Endothelial cell of umbilical vein (primary cell): ENCODE measurements around the gene FZD10. TPM values are rescaled to one million over a fixed set of nuclear protein-coding genes. Genes with fewer than 3 reads are reported as not detected.

Experiments
- BruUV-seq: library from RNA; stranded (reverse); fragments of 400-500 nt; replicated peaks from 2 replicates; lab custom pipeline; 2021; lab: Mats Ljungman, UMichigan
- CTCF ChIA-PET: fragments of 300-600, 350-600 bp; sonication (Branson Sonifier 250); formaldehyde crosslinking; loops from one replicate; lab custom pipeline; 2021; ENCODE audit warnings: antibody characterized with exemption, inconsistent platforms; lab: Charles Lee
- POLR2A ChIA-PET: fragments of 300-600, 350-600 bp; sonication (Branson Sonifier 250); formaldehyde crosslinking; loops from one replicate; lab custom pipeline; 2021; ENCODE audit warnings: antibody characterized with exemption, inconsistent platforms; lab: Charles Lee
- DNase-seq: peaks from one replicate; pipeline ENCODE4 v3.0.0-alpha.2; 2011; ENCODE audit warnings: low read depth, low spot score
- FAIRE-seq: peaks from 2 replicates; lab custom pipeline; 2011; peaks lifted over from hg19 to GRCh38; lab: Jason Lieb, UNC
- H2AFZ ChIP-seq: 2 replicates; pipeline ENCODE4 v1.6.0; 2012; ENCODE audit warnings: low read depth, low read length, control low read depth, inconsistent platforms
- H3K27ac ChIP-seq: 2 replicates; pipeline ENCODE4 v1.5.1; 2011; ENCODE audit warnings: low read depth, mild to moderate bottlenecking, control low read depth, low read length, moderate library complexity; ENCODE audit not compliant: insufficient read depth
- H3K27me3 ChIP-seq, 2 experiments: 2 replicates each; pipeline versions ENCODE4 v1.6.0 to v1.6.1; 2011; ENCODE audit warnings: low read length in 2 of 2, mixed read lengths in 1 of 2; ENCODE audit not compliant: control insufficient read depth in 2 of 2, insufficient read depth in 2 of 2
- H3K36me3 ChIP-seq, 2 experiments: 2 replicates in 1 of 2; 3 replicates in 1 of 2; pipeline ENCODE4 v1.5.1; 2011; ENCODE audit warnings: low read length in 2 of 2, mild to moderate bottlenecking in 1 of 2, moderate library complexity in 1 of 2; ENCODE audit not compliant: control insufficient read depth in 2 of 2, insufficient read depth in 2 of 2; ENCODE audit errors: extremely low read depth in 1 of 2
- H3K4me1 ChIP-seq: 3 replicates; pipeline ENCODE4 v1.5.1; 2011; ENCODE audit warnings: mild to moderate bottlenecking, low read length; ENCODE audit not compliant: control insufficient read depth, insufficient read depth; ENCODE audit errors: extremely low read depth
- H3K4me2 ChIP-seq: 2 replicates; pipeline ENCODE4 v1.6.1; 2011; ENCODE audit warnings: low read length, control low read depth, mixed read lengths; ENCODE audit not compliant: insufficient read depth
- H3K4me3 ChIP-seq, 3 experiments: fragments of 200-600 bp in 1 of 3; sonication (generic), shearing (Covaris generic) in 1 of 3; replicated peaks in 1 of 3; 2 replicates each; pipeline ENCODE4 v1.5.1; 2011 to 2016; ENCODE audit warnings: control low read depth in 3 of 3, low read length in 3 of 3, mild to moderate bottlenecking in 2 of 3, inconsistent platforms in 1 of 3, low read depth in 1 of 3, moderate library complexity in 1 of 3; ENCODE audit not compliant: insufficient read depth in 1 of 3
- H3K79me2 ChIP-seq: 2 replicates; pipeline ENCODE4 v1.6.0; 2012; ENCODE audit warnings: low read length, inconsistent platforms; ENCODE audit not compliant: control insufficient read depth, insufficient read depth
- H3K9ac ChIP-seq: replicated peaks from 2 replicates; pipeline ENCODE3; 2011; ENCODE audit warnings: low read length, control low read depth; ENCODE audit not compliant: insufficient read depth; ENCODE audit errors: extremely low read depth
- H3K9me1 ChIP-seq: replicated peaks from 3 replicates; pipeline ENCODE4 v1.6.0; 2011; ENCODE audit warnings: mild to moderate bottlenecking, low read length; ENCODE audit not compliant: control insufficient read depth, insufficient read depth; ENCODE audit errors: extremely low read depth
- H3K9me3 ChIP-seq: replicated peaks from 2 replicates; pipeline ENCODE4 v1.5.1; 2012; ENCODE audit warnings: low read length, inconsistent platforms; ENCODE audit not compliant: control insufficient read depth, insufficient read depth
- H4K20me1 ChIP-seq: replicated peaks from 2 replicates; pipeline ENCODE3; 2011; ENCODE audit warnings: mild to moderate bottlenecking, low read length; ENCODE audit not compliant: control insufficient read depth, insufficient read depth; ENCODE audit errors: extremely low read depth
- EZH2 ChIP-seq: IDR thresholded peaks from 2 replicates; pipeline ENCODE4 v1.6.1; 2012; ENCODE audit warnings: borderline replicate concordance, low read depth, mild to moderate bottlenecking, moderate library complexity, low read length, inconsistent platforms; ENCODE audit not compliant: severe bottlenecking
- FOS ChIP-seq: IDR thresholded peaks from 2 replicates; pipeline ENCODE4 v1.6.1; 2011; ENCODE audit warnings: mild to moderate bottlenecking, low read length, moderate library complexity, borderline replicate concordance; ENCODE audit not compliant: insufficient read depth
- GATA2 ChIP-seq: IDR thresholded peaks from 2 replicates; pipeline ENCODE4 v1.7.0; 2011; ENCODE audit warnings: low read depth, mild to moderate bottlenecking, moderate library complexity, mixed read lengths, low read length; ENCODE audit not compliant: insufficient read length, insufficient read depth
- JUN ChIP-seq: IDR thresholded peaks from 2 replicates; pipeline ENCODE4 v1.6.1; 2011; ENCODE audit warnings: borderline replicate concordance, low read depth; ENCODE audit not compliant: insufficient read length, insufficient read depth
- POLR2A ChIP-seq: IDR thresholded peaks from 2 replicates; pipeline ENCODE4 v1.6.1; 2012; ENCODE audit warnings: low read depth, mild to moderate bottlenecking, control low read depth, low read length
- POLR2AphosphoS5 ChIP-seq: IDR thresholded peaks from 2 replicates; pipeline ENCODE4 v1.6.1; 2012; ENCODE audit warnings: low read depth, mild to moderate bottlenecking, control low read depth, low read length, moderate library complexity; ENCODE audit not compliant: insufficient read depth
- dilution Hi-C: fragments of 300-500 bp; cut with MboI; formaldehyde crosslinking; loops from one replicate; pipeline ENCODE4 v1.15.0; 2019; ENCODE audit warnings: low sequenced_read_pairs; ENCODE audit not compliant: extremely low pct_ligation_motif_present
- intact Hi-C: fragments of 100-400 bp; cut with micrococcal nuclease; formaldehyde crosslinking; loops from one replicate; pipeline ENCODE4 v1.10.0; 2022
- polyA plus RNA-seq, 4 experiments: library from polyadenylated mRNA; depleted of rRNA in 3 of 4; stranded (reverse) in 3 of 4; unstranded in 1 of 4; fragments of >200 nt; gene quantifications; 2 replicates each; pipeline versions ENCODE4 v1.2.1 to v1.2.3, GENCODE V29; 2011 to 2012; ENCODE audit warnings: missing spikeins in 1 of 4
- total RNA-seq: library from RNA; stranded (reverse); gene quantifications from 2 replicates; pipeline ENCODE4 v1.2.3, GENCODE V29; 2021
- TF ChIP-seq, protein P1 (sequence below), 2 donors: IDR thresholded peaks; 1 replicate in 1 of 2; 2 replicates in 1 of 2; pipeline ENCODE4 v1.5.1; 2011; ENCODE audit warnings: low read length in 2 of 2, mild to moderate bottlenecking in 2 of 2, moderate library complexity in 2 of 2, control low read depth in 1 of 2, inconsistent platforms in 1 of 2, low read depth in 1 of 2; ENCODE audit not compliant: insufficient read depth in 1 of 2; ENCODE audit errors: extremely low read depth in 1 of 2

Gene FZD10
- total and polyA plus RNA-seq, 2 donors (not counting 3 experiments of a cell fraction or from before 2014, with no cell fraction given), result not detected

DNA sequence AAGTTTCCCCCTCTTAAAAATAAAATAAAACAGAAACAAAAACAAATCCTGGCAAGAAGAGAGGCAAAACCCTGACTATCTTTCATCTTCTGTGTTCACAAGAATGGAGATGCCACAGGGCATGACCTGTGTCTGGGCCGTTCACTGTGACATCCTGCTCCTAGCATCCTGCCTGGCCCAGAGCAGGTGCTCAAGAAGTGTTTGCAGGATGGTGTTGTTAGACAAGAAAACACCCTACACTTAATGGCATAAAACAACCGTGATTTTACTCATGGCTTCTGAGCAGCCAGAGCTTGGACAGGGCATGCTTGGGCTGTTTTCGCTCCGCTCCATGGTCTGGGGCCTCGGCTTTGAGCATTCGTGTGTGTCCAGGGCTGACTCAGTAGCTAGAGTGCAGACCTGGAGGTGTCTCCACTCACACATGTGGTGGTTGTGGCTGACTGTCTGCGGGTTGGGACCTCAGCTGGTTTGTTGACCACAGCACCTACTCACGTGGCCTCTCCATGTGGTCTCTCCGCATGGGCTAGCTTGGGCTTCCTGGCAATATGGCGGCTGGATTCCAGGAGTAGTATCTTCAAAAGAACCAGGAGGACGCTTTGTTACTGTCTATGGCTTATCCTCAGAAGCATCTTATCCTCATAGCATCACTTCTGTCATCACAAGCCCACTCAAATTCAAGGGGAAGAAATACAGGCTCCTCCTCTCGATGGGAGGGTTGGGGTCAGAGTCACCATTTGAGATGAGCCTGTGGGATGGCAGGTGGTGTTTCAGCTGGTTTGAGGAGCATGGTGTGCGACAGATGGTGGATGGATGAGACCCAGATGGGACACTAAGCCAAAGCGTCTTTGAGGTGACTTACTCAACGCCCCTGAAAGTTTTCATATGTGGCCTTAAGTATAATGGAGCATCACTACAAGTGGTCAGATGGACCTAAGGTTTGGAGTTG, 33.2 kb upstream of the FZD10 start:
- H3K79me2 ChIP-seq, result no peaks in the 10 kb centered on the region
- H3K9ac ChIP-seq, result no peak overlapping the region
- H3K9me1 ChIP-seq, result no peaks in the 10 kb centered on the region
- intact Hi-C loops (no loop called here), dilution Hi-C loops (no loop called here)
- H3K4me3 ChIP-seq, result no peak overlapping the region
- no peak overlapping the region for H2AFZ ChIP-seq
- peaks cover 12% of the 10 kb centered on the region for H3K9me3 ChIP-seq
- H4K20me1 ChIP-seq, result no peaks in the 10 kb centered on the region
- BruUV-seq, result no TSS peak
- no peaks in the 10 kb centered on the region for H3K27me3 ChIP-seq
- no peaks in the 10 kb centered on the region for H3K4me1 ChIP-seq
- ChIA-PET POLR2A (no interaction called here), CTCF (no interaction called here)
- no peaks in the 10 kb centered on the region for H3K36me3 ChIP-seq
- no peak overlapping the region for H3K4me2 ChIP-seq
- FAIRE-seq, result no peak
- H3K27ac ChIP-seq, result no peak overlapping the region
- TF ChIP-seq POLR2A (no peak), POLR2AphosphoS5 (no peak), JUN (no peak), EZH2 (no peak), GATA2 (no peak), FOS (no peak)
- TF ChIP-seq, protein P1, sequence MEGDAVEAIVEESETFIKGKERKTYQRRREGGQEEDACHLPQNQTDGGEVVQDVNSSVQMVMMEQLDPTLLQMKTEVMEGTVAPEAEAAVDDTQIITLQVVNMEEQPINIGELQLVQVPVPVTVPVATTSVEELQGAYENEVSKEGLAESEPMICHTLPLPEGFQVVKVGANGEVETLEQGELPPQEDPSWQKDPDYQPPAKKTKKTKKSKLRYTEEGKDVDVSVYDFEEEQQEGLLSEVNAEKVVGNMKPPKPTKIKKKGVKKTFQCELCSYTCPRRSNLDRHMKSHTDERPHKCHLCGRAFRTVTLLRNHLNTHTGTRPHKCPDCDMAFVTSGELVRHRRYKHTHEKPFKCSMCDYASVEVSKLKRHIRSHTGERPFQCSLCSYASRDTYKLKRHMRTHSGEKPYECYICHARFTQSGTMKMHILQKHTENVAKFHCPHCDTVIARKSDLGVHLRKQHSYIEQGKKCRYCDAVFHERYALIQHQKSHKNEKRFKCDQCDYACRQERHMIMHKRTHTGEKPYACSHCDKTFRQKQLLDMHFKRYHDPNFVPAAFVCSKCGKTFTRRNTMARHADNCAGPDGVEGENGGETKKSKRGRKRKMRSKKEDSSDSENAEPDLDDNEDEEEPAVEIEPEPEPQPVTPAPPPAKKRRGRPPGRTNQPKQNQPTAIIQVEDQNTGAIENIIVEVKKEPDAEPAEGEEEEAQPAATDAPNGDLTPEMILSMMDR (IDR thresholded peaks at IDR 0.05; ENCODE audit: extremely low read depth in 1 of 2, insufficient read depth in 1 of 2, low read depth in 1 of 2, low read length in 2 of 2), result no peak
- DNase-seq, result no peak
